ENCODE results near the gene SOCS6. TPM values are rescaled to one million over a fixed set of nuclear protein-coding genes. Genes with fewer than 3 reads are reported as not detected.
"Not testable (repeated sequence)": the region's sequence is repeated elsewhere in the genome, so short reads cannot be mapped to it uniquely, and the experiment has no call there.

Gene SOCS6
- total and polyA plus RNA-seq, 2 experiments from 2014 or later = 11.0 to 24.1 TPM

GRCh38 chr18:70359071-70359470 is 70.2 kb downstream of the SOCS6 start:
- TF ChIP-seq CTCF (IDR thresholded peaks at IDR 0.05; ENCODE audit: low read depth, low read length) = no peak
- H3K4me1 ChIP-seq (ENCODE audit: low read depth) = no peaks in the 10 kb centered on the region
- no peak for DNase-seq (ENCODE audit: low read depth in 1 of 2, low spot score in 1 of 2)
- no peaks in the 10 kb centered on the region for H3K27me3 ChIP-seq
- no peaks in the 10 kb centered on the region for H3K9me3 ChIP-seq (ENCODE audit: low read depth)
- no peak overlapping the region for H3K27ac ChIP-seq
- no peaks in the 10 kb centered on the region for H3K36me3 ChIP-seq
- H3K4me3 ChIP-seq = no peak overlapping the region

GRCh38 chr18:70362258-70362657 is 73.4 kb downstream of the SOCS6 start:
- no peak for DNase-seq (ENCODE audit: low read depth in 1 of 2, low spot score in 1 of 2)
- Histone ChIP-seq H3K4me3 (no peak overlapping the region), H3K27me3 (no peaks in the 10 kb centered on the region), H3K27ac (no peak overlapping the region), H3K36me3 (no peaks in the 10 kb centered on the region), H3K9me3 (ENCODE audit: low read depth) (no peaks in the 10 kb centered on the region), H3K4me1 (ENCODE audit: low read depth) (no peaks in the 10 kb centered on the region)
- TF ChIP-seq CTCF (IDR thresholded peaks at IDR 0.05; ENCODE audit: low read depth, low read length) = no peak

- DNase-seq (ENCODE audit: low read depth in 1 of 2, low spot score in 1 of 2) = peak in 1 of 2 donors; percentile 70
- no peak for TF ChIP-seq CTCF (IDR thresholded peaks at IDR 0.05; ENCODE audit: low read depth, low read length)
Observed at GRCh38 chr18:70363861-70364260, 75.0 kb downstream of the SOCS6 start.

GRCh38 chr18:70365361-70365760 is 76.5 kb downstream of the SOCS6 start:
- H3K4me3 ChIP-seq = no peak overlapping the region
- TF ChIP-seq CTCF (IDR thresholded peaks at IDR 0.05; ENCODE audit: low read depth, low read length) = no peak
- DNase-seq (ENCODE audit: low read depth in 1 of 2, low spot score in 1 of 2) = no peak
- H3K36me3 ChIP-seq = no peaks in the 10 kb centered on the region
- H3K27ac ChIP-seq = no peak overlapping the region
- no peaks in the 10 kb centered on the region for H3K27me3 ChIP-seq
- no peaks in the 10 kb centered on the region for H3K4me1 ChIP-seq (ENCODE audit: low read depth)
- H3K9me3 ChIP-seq (ENCODE audit: low read depth) = no peaks in the 10 kb centered on the region

More at GRCh38 chr18:70363861-70364260, 75.0 kb downstream of the SOCS6 start:
- H3K36me3 ChIP-seq = no peaks in the 10 kb centered on the region
- H3K9me3 ChIP-seq (ENCODE audit: low read depth) = no peaks in the 10 kb centered on the region
- H3K27me3 ChIP-seq = no peaks in the 10 kb centered on the region
- H3K4me3 ChIP-seq = no peak overlapping the region
- H3K4me1 ChIP-seq (ENCODE audit: low read depth) = no peaks in the 10 kb centered on the region
- no peak overlapping the region for H3K27ac ChIP-seq

- DNase-seq (ENCODE audit: low read depth in 1 of 2, low spot score in 1 of 2) = peak in 1 of 2 donors; percentile 30
- H3K27me3 ChIP-seq = no peaks in the 10 kb centered on the region
- no peak for TF ChIP-seq CTCF (IDR thresholded peaks at IDR 0.05; ENCODE audit: low read depth, low read length)
- H3K4me3 ChIP-seq = no peak overlapping the region
- H3K9me3 ChIP-seq (ENCODE audit: low read depth) = no peaks in the 10 kb centered on the region
- no peaks in the 10 kb centered on the region for H3K36me3 ChIP-seq
- H3K27ac ChIP-seq = no peak overlapping the region
- no peaks in the 10 kb centered on the region for H3K4me1 ChIP-seq (ENCODE audit: low read depth)
Observed at GRCh38 chr18:70366174-70366573, 77.3 kb downstream of the SOCS6 start.

GRCh38 chr18:70366670-70367069 is 77.8 kb downstream of the SOCS6 start:
- Histone ChIP-seq H3K4me3 (no peak overlapping the region), H3K27me3 (no peaks in the 10 kb centered on the region), H3K4me1 (ENCODE audit: low read depth) (no peaks in the 10 kb centered on the region), H3K36me3 (no peaks in the 10 kb centered on the region), H3K9me3 (ENCODE audit: low read depth) (no peaks in the 10 kb centered on the region), H3K27ac (no peak overlapping the region)
- peak in 1 of 2 donors; percentile 29 for DNase-seq (ENCODE audit: low read depth in 1 of 2, low spot score in 1 of 2)
- TF ChIP-seq CTCF (IDR thresholded peaks at IDR 0.05; ENCODE audit: low read depth, low read length) = no peak

GRCh38 chr18:70367344-70367743 is 78.5 kb downstream of the SOCS6 start:
- not testable (repeated sequence) for H3K4me1 ChIP-seq (ENCODE audit: low read depth); DNase-seq (ENCODE audit: low read depth in 1 of 2, low spot score in 1 of 2); H3K27ac ChIP-seq; H3K4me3 ChIP-seq; H3K9me3 ChIP-seq (ENCODE audit: low read depth); H3K27me3 ChIP-seq; H3K36me3 ChIP-seq

All from cardiac muscle cell (in vitro differentiated cells and primary cell).